Muscle of back (tissue), 11 donors: ENCODE results near the gene GTF2A1. TPM values are rescaled to one million over a fixed set of nuclear protein-coding genes. Genes with fewer than 3 reads are reported as not detected.
A peak's percentile ranks its signal among the peaks of the same experiment; 100 is the strongest.

Experiments
- DNase-seq, 3 donors: peaks; one replicate each; pipeline versions ENCODE4 v3.0.0 to v3.0.0-alpha.2; 2013
- polyA plus RNA-seq, 10 donors: library from polyadenylated mRNA; unstranded; fragments of 120-200 nt; gene quantifications; one replicate each; pipeline ENCODE4 v1.2.1, GENCODE V29; 2013; ENCODE audit not compliant: insufficient read length in 10 of 10

GTF2A1 gene
- polyA plus RNA-seq, 10 donors, result 13.9 to 23.3 (median 19.2) TPM

DNA sequence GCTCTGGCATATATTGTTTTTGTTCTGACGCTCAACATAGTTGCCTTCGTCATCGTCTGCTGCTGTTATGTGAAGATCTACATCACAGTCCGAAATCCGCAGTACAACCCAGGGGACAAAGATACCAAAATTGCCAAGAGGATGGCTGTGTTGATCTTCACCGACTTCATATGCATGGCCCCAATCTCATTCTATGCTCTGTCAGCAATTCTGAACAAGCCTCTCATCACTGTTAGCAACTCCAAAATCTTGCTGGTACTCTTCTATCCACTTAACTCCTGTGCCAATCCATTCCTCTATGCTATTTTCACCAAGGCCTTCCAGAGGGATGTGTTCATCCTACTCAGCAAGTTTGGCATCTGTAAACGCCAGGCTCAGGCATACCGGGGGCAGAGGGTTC, 77.0 kb downstream of the GTF2A1 start:
- no peak for DNase-seq

- DNase-seq, result no peak
These were observed 79.3 kb downstream of the GTF2A1 start for GRCh38 chr14:81141426-81141825.

- no peak for DNase-seq
These were observed 82.3 kb downstream of the GTF2A1 start for GRCh38 chr14:81138429-81138828.

DNA sequence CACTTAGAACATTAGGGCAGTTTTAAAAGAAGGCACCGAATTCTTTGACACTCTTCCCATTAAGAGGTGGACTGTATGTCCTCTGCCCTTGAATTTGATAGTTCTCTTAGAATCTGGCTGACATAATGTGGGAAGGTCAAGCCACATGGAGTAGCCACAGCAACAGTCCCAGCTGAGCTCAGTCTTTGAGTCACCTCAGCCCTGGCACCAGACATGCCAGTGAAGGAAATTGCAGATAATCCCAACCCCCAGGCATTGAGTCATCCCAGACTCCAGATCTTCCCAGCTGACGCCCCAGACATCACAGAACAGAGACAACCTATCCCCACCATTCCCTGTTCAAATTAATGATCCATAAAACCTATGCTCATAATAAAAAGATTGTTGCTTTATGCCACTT, 83.4 kb downstream of the GTF2A1 start:
- peak in 1 of 3 donors; percentile 4 for DNase-seq

DNA sequence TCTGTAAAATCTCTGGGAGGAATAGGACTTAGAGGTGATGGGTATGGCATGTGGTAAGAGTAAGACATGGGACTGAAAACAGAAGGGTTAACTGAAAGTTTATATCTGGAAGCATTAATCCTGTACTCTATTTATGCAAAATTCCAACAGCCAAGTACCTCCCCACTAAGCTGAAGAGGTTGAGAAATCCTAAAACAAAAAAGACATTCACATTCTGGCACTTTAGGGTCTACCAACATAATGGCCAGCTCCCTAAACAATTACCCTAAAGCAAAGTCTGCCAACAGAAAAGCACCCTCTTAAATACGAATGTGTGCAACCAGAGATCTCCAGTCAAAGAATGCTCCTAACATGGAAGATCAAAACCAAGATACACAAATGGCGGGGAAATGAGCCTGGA, 87.4 kb downstream of the GTF2A1 start:
- no peak for DNase-seq

DNA sequence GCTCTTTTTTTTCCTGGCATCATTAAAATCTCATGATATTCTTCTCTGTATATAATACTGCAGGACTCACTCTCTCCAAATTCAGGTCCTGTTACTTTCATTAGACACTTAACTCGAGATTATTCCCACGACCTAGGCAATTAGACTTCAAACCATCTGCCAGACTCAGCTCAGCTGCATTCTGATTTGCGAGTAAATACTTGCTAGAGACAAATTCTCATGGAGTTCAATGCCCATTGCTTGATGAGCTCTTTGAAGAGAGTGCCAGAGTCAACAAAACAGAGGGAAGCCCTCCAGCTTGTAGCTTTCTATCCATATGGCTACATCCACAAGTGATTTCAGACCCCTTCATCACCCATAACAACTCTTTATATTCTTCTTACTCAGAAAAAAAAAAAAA, 88.3 kb downstream of the GTF2A1 start:
- no peak for DNase-seq

- DNase-seq, result no peak
These were observed 91.5 kb downstream of the GTF2A1 start for GRCh38 chr14:81129242-81129641.

DNA sequence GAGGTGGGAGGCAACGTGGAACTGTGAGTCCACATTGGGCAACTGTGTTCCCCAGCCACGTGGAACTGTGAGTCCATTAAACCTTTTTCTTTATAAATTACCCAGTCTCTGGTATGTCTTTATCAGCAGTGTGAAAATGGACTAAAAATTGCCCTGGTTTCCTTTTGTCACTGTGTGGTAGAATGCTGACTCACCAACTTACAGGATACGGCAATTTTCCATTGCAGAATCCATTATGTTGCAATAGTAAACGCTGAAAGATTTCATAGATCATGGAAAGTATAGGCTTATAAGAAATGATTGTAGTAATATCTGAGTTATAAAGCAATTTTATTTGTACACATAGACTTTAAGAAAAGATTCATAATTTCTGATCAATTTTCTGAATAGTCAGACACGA, 93.0 kb downstream of the GTF2A1 start:
- no peak for DNase-seq

DNA sequence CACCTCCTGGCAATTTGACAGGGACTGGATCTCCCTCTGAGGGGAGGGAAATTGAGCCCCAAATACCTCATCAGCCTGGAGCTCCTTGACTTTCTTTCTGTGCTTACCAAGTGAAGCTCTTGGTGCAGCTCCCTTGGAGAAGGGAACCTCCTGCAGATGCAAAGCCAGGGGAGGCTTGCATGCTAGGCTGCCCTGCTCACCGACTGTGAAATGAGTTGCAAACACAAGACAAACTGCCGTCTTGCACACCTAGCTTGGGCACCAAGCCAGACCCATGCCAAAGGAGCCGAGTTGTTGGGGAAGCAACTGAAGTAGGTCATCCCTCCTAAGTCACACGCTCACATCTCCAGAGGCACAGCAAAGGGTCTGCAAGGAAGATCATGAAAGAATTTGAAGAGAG, 95.2 kb downstream of the GTF2A1 start:
- no peak for DNase-seq

Other genes starting within 250 kb of the GTF2A1 start
- 10 to 100 TPM in 9 of 10 donors, 1 to 10 TPM in 1; 10.0 to 21.8 (median 15.7) TPM for gene STON2, start 179.4 kb upstream of the GTF2A1 start, polyA plus RNA-seq